ENCODE results near the gene CRYAA.

- TF ChIP-seq CTCF (IDR thresholded peaks at IDR 0.05) (no peak), POLR2A (IDR thresholded peaks at IDR 0.05) (no peak), POLR2AphosphoS5 (IDR thresholded peaks at IDR 0.05) (no peak)
Measured at GRCh38 chr21:43206231-43207042, 37.6 kb downstream of the CRYAA start.

Data from suprapubic skin (tissue), 4 donors.